Measurements from ENCODE around the gene ATAD1. TPM values are rescaled to one million over a fixed set of nuclear protein-coding genes. Genes with fewer than 3 reads are reported as not detected.
"Not testable (repeated sequence)": the region's sequence is repeated elsewhere in the genome, so short reads cannot be mapped to it uniquely, and the experiment has no call there.

The ATAD1 gene
- 10 to 100 TPM in 1 of 2 donors, 1 to 10 TPM in 1; 7.2 to 14.2 TPM for polyA plus RNA-seq

- Histone ChIP-seq H3K4me1 (ENCODE audit: control insufficient read depth in 2 of 2, insufficient read depth in 2 of 2, low read length in 1 of 2) (peaks cover 0 to 3% of the 10 kb centered on the region in 2 donors), H3K4me3 (ENCODE audit: low read depth in 1 of 2, low read length in 2 of 2) (peak within 1 kb of the TSS; percentile 82 to 93), H3K27ac (ENCODE audit: low read depth in 2 of 2, low read length in 1 of 2) (peak within 1 kb of the TSS; percentile 87 to 97), H3K27me3 (ENCODE audit: control insufficient read depth in 1 of 2, insufficient read depth in 2 of 2, low read length in 2 of 2) (no peaks in the 10 kb centered on the region), H3K36me3 (ENCODE audit: control insufficient read depth in 2 of 2, insufficient read depth in 2 of 2, low read length in 1 of 2) (no peaks in the 10 kb centered on the region), H3K9me3 (ENCODE audit: control insufficient read depth in 2 of 2, insufficient read depth in 1 of 2, low read depth in 1 of 2, low read length in 1 of 2) (no peaks in the 10 kb centered on the region)
- 0 to 1% methylated on average over 60 of the region's 60 CpGs for WGBS, 2 donors
Measured at GRCh38 chr10:87817609-87818504, at the start of gene ATAD1. Gene ATAD1 (minus strand): TSS chr10:87818226. CDS start chr10:87814599, 3,627 bp downstream.

- peak overlapping the region in 1 of 2 donors; percentile 35 for H3K4me3 ChIP-seq (ENCODE audit: low read depth in 1 of 2, low read length in 2 of 2)
- no peaks in the 10 kb centered on the region for H3K36me3 ChIP-seq (ENCODE audit: control insufficient read depth in 2 of 2, insufficient read depth in 2 of 2, low read length in 1 of 2)
- H3K9me3 ChIP-seq (ENCODE audit: control insufficient read depth in 2 of 2, insufficient read depth in 1 of 2, low read depth in 1 of 2, low read length in 1 of 2) = no peaks in the 10 kb centered on the region
- H3K4me1 ChIP-seq (ENCODE audit: control insufficient read depth in 2 of 2, insufficient read depth in 2 of 2, low read length in 1 of 2) = peaks cover 2 to 3% of the 10 kb centered on the region in 2 donors
- no peak overlapping the region for H3K27ac ChIP-seq (ENCODE audit: low read depth in 2 of 2, low read length in 1 of 2)
- H3K27me3 ChIP-seq (ENCODE audit: control insufficient read depth in 1 of 2, insufficient read depth in 2 of 2, low read length in 2 of 2) = no peaks in the 10 kb centered on the region
Measured at GRCh38 chr10:87867453-87867852, 49.4 kb upstream of the ATAD1 start.

- Histone ChIP-seq H3K4me3 (ENCODE audit: low read depth in 1 of 2, low read length in 2 of 2) (peak overlapping the region in 1 of 2 donors; percentile 90), H3K27ac (ENCODE audit: low read depth in 2 of 2, low read length in 1 of 2) (no peak overlapping the region), H3K4me1 (ENCODE audit: control insufficient read depth in 2 of 2, insufficient read depth in 2 of 2, low read length in 1 of 2) (peaks cover 2 to 6% of the 10 kb centered on the region in 2 donors), H3K27me3 (ENCODE audit: control insufficient read depth in 1 of 2, insufficient read depth in 2 of 2, low read length in 2 of 2) (no peaks in the 10 kb centered on the region), H3K36me3 (ENCODE audit: control insufficient read depth in 2 of 2, insufficient read depth in 2 of 2, low read length in 1 of 2) (no peaks in the 10 kb centered on the region), H3K9me3 (ENCODE audit: control insufficient read depth in 2 of 2, insufficient read depth in 1 of 2, low read depth in 1 of 2, low read length in 1 of 2) (no peaks in the 10 kb centered on the region)
- WGBS, 2 donors = 1 to 4% methylated on average over 3 of the region's 3 CpGs
Measured at GRCh38 chr10:87866412-87866974, 48.5 kb upstream of the ATAD1 start.

- 2 to 3% methylated on average over 4 of the region's 4 CpGs for WGBS, 2 donors
- Histone ChIP-seq H3K9me3 (ENCODE audit: control insufficient read depth in 2 of 2, insufficient read depth in 1 of 2, low read depth in 1 of 2, low read length in 1 of 2) (no peaks in the 10 kb centered on the region), H3K27me3 (ENCODE audit: control insufficient read depth in 1 of 2, insufficient read depth in 2 of 2, low read length in 2 of 2) (no peaks in the 10 kb centered on the region), H3K4me1 (ENCODE audit: control insufficient read depth in 2 of 2, insufficient read depth in 2 of 2, low read length in 1 of 2) (peaks cover 2 to 8% of the 10 kb centered on the region in 2 donors), H3K36me3 (ENCODE audit: control insufficient read depth in 2 of 2, insufficient read depth in 2 of 2, low read length in 1 of 2) (no peaks in the 10 kb centered on the region), H3K4me3 (ENCODE audit: low read depth in 1 of 2, low read length in 2 of 2) (peak overlapping the region; percentile 42 to 90), H3K27ac (ENCODE audit: low read depth in 2 of 2, low read length in 1 of 2) (peak overlapping the region in 1 of 2 donors; percentile 66)
Measured at GRCh38 chr10:87865241-87865881, 47.3 kb upstream of the ATAD1 start.

GRCh38 chr10:87864496-87865059, 46.6 kb upstream of the ATAD1 start:
- H3K9me3 ChIP-seq (ENCODE audit: control insufficient read depth in 2 of 2, insufficient read depth in 1 of 2, low read depth in 1 of 2, low read length in 1 of 2) = no peaks in the 10 kb centered on the region
- peaks cover 2 to 8% of the 10 kb centered on the region in 2 donors for H3K4me1 ChIP-seq (ENCODE audit: control insufficient read depth in 2 of 2, insufficient read depth in 2 of 2, low read length in 1 of 2)
- peak overlapping the region; percentile 90 to 95 for H3K4me3 ChIP-seq (ENCODE audit: low read depth in 1 of 2, low read length in 2 of 2)
- H3K36me3 ChIP-seq (ENCODE audit: control insufficient read depth in 2 of 2, insufficient read depth in 2 of 2, low read length in 1 of 2) = no peaks in the 10 kb centered on the region
- peak overlapping the region; percentile 96 to 99 for H3K27ac ChIP-seq (ENCODE audit: low read depth in 2 of 2, low read length in 1 of 2)
- 0 to 1% methylated on average over 16 of the region's 16 CpGs for WGBS, 2 donors
- H3K27me3 ChIP-seq (ENCODE audit: control insufficient read depth in 1 of 2, insufficient read depth in 2 of 2, low read length in 2 of 2) = no peaks in the 10 kb centered on the region

- Histone ChIP-seq H3K4me3 (ENCODE audit: low read depth in 1 of 2, low read length in 2 of 2) (peak overlapping the region; percentile 90 to 95), H3K27ac (ENCODE audit: low read depth in 2 of 2, low read length in 1 of 2) (peak overlapping the region; percentile 96 to 99)
- not testable (repeated sequence) for H3K36me3 ChIP-seq (ENCODE audit: control insufficient read depth in 2 of 2, insufficient read depth in 2 of 2, low read length in 1 of 2); H3K9me3 ChIP-seq (ENCODE audit: control insufficient read depth in 2 of 2, insufficient read depth in 1 of 2, low read depth in 1 of 2, low read length in 1 of 2); H3K4me1 ChIP-seq (ENCODE audit: control insufficient read depth in 2 of 2, insufficient read depth in 2 of 2, low read length in 1 of 2); H3K27me3 ChIP-seq (ENCODE audit: control insufficient read depth in 1 of 2, insufficient read depth in 2 of 2, low read length in 2 of 2)
- WGBS, 2 donors = 0 to 1% methylated on average over 40 to 47 of the region's 47 CpGs
Measured at GRCh38 chr10:87863951-87864495, 46.0 kb upstream of the ATAD1 start.

GRCh38 chr10:87863053-87863943, 45.3 kb upstream of the ATAD1 start, which contains the start of the genes KLLN and PTEN:
Gene KLLN (minus strand): TSS chr10:87863533. CDS start chr10:87862487, 1,046 bp downstream.
Gene PTEN (plus strand): TSS chr10:87863625. CDS start chr10:87864470, 845 bp downstream.
- Histone ChIP-seq H3K4me1 (ENCODE audit: control insufficient read depth in 2 of 2, insufficient read depth in 2 of 2, low read length in 1 of 2) (peaks cover 0 to 5% of the 10 kb centered on the region in 2 donors), H3K27me3 (ENCODE audit: control insufficient read depth in 1 of 2, insufficient read depth in 2 of 2, low read length in 2 of 2) (no peaks in the 10 kb centered on the region), H3K36me3 (ENCODE audit: control insufficient read depth in 2 of 2, insufficient read depth in 2 of 2, low read length in 1 of 2) (no peaks in the 10 kb centered on the region), H3K27ac (ENCODE audit: low read depth in 2 of 2, low read length in 1 of 2) (peak within 1 kb of the TSS; percentile 96 to 99), H3K9me3 (ENCODE audit: control insufficient read depth in 2 of 2, insufficient read depth in 1 of 2, low read depth in 1 of 2, low read length in 1 of 2) (no peaks in the 10 kb centered on the region), H3K4me3 (ENCODE audit: low read depth in 1 of 2, low read length in 2 of 2) (peak within 1 kb of the TSS; percentile 90 to 95)
- WGBS, 2 donors = 0 to 1% methylated on average over 53 to 89 of the region's 89 CpGs

- H3K4me3 ChIP-seq (ENCODE audit: low read depth in 1 of 2, low read length in 2 of 2) = peak overlapping the region; percentile 90 to 95
- 0% methylated on average over 17 to 21 of the region's 21 CpGs for WGBS, 2 donors
Measured at GRCh38 chr10:87862679-87863052, 44.6 kb upstream of the ATAD1 start.

More at GRCh38 chr10:87862679-87863052, 44.6 kb upstream of the ATAD1 start:
- H3K9me3 ChIP-seq (ENCODE audit: control insufficient read depth in 2 of 2, insufficient read depth in 1 of 2, low read depth in 1 of 2, low read length in 1 of 2) = no peaks in the 10 kb centered on the region
- H3K27ac ChIP-seq (ENCODE audit: low read depth in 2 of 2, low read length in 1 of 2) = peak overlapping the region; percentile 96 to 99
- H3K27me3 ChIP-seq (ENCODE audit: control insufficient read depth in 1 of 2, insufficient read depth in 2 of 2, low read length in 2 of 2) = no peaks in the 10 kb centered on the region
- no peaks in the 10 kb centered on the region for H3K36me3 ChIP-seq (ENCODE audit: control insufficient read depth in 2 of 2, insufficient read depth in 2 of 2, low read length in 1 of 2)
- peaks cover 0 to 5% of the 10 kb centered on the region in 2 donors for H3K4me1 ChIP-seq (ENCODE audit: control insufficient read depth in 2 of 2, insufficient read depth in 2 of 2, low read length in 1 of 2)
